GF-D8 (cell line): ENCODE data around the gene NOVA1.
"Not testable (repeated sequence)": the region's sequence is repeated elsewhere in the genome, so short reads cannot be mapped to it uniquely, and the experiment has no call there.

Source experiments
- DNase-seq: peaks from one replicate; lab custom pipeline; 2025; lab: John Stamatoyannopoulos, UW

Gene NOVA1, protein sequence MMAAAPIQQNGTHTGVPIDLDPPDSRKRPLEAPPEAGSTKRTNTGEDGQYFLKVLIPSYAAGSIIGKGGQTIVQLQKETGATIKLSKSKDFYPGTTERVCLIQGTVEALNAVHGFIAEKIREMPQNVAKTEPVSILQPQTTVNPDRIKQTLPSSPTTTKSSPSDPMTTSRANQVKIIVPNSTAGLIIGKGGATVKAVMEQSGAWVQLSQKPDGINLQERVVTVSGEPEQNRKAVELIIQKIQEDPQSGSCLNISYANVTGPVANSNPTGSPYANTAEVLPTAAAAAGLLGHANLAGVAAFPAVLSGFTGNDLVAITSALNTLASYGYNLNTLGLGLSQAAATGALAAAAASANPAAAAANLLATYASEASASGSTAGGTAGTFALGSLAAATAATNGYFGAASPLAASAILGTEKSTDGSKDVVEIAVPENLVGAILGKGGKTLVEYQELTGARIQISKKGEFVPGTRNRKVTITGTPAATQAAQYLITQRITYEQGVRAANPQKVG

DNA sequence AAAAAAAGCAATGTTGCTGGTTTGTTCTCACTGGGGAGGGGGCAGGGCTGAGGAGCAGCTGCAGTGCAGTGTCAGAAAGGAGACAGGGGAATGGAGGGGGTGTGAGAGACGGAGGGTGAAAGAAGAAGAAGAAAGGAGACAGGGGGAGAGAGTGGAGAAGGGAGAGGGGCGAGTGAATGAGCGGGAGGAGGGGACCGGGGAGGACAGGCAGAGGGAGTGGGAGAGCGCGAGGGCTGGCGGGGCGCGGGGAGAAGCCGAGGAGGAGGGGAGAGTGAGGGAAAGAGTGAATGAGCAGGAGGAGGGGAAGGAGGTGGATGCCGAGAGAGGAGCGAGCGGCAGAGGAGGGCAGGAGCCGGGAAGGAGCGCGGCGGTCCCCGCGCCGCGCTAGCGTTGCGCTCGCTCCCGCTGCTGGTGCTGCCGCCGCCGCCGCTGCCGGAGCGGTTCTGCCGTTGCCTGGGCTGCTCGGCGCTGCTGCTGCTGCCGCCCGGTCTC, at the start of gene NOVA1:
NOVA1 (minus strand) TSS at position 445 of the 492 bp plus-strand sequence. CDS start 597 bp downstream, outside the sequence.
- no peak for DNase-seq

DNA sequence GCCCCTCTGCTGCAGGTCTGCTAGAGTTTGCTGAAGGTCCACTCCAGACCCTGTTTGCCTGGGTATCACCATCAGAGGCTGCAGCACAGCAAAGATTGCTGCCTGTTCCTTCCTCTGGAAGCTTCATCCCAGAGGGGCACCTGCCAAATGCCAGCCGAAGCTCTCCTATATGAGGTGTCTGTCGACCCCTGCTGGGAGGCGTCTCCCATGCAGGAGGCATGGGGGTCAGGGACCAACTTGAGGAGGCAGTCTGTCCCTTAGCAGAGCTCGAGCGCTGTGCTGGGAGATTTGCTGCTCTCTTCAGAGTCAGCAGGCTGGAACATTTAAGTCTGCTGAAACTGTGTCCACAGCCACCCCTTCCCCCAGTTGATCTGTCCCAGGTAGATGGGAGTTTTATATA, 47.2 kb upstream of the NOVA1 start:
- DNase-seq, result not testable (repeated sequence)

DNA sequence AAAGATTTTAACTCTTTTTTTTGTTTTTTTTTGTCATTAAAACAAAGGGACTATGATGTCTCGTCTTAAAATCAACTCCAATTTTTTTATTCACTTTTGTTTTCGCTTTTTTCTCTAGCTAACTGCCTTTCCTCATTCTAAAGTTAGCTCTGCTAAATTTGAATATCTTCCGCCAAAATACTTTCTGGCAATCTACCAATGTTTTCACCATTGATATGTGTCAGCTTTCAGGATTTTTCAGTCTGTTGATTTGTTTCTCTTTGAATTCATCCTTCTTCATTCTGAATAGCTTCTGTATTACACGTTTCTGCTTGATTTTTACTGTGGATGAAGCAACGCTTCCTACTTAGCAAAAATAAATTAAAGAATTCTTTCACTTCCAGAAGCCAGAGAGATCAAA, 38.7 kb upstream of the NOVA1 start:
- DNase-seq, result no peak

DNA sequence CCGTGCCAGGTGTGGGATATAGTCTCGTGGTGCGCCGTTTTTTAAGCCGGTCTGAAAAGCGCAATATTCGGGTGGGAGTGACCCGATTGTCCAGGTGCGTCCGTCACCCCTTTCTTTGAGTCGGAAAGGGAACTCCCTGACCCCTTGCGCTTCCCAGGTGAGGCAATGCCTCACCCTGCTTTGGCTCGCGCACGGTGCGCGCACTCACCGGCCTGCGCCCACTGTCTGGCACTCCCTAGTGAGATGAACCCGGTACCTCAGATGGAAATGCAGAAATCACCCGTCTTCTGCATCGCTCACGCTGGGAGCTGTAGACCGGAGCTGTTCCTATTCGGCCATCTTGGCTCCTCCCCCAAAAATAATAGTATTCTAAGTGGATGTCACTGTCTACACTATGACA, 37.1 kb upstream of the NOVA1 start:
- DNase-seq, result not testable (repeated sequence)

DNA sequence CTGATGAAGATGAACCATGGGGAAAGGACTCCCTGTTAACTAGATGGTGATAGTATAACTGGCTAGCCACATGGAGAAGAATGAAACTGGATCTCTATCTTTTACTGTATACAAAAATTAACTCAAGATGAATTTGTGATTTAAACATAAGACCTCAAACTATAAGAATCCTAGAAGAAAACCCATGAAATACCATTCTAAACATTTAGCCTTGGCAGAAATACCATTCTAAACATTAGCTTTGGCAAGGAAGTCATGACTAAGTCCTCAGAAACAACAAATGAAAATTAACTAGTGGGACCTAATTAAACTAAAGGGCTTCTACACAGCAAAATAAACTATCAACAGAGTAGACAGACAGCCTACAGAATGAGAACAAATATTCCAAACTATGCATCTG, 28.4 kb upstream of the NOVA1 start:
- no peak for DNase-seq

DNA sequence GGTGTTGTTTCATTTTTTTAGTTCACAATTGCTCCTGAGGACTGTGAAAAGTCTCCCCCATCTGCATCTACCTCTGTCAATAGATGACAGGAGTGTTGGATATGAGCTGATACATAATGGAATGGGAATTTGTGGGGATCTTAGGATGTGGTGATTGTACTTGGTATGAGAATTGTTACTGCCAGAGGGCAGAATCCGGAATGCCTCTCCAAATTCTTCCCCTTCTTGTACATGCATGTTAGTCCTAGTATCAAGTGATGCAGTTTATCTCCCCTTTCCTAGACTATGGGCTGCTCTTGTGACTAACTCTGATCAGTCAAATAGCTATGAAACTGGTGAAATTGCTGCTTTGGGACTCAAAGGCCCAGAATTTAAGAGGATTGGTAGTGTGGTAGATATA, 24.8 kb upstream of the NOVA1 start:
- DNase-seq, result no peak

DNA sequence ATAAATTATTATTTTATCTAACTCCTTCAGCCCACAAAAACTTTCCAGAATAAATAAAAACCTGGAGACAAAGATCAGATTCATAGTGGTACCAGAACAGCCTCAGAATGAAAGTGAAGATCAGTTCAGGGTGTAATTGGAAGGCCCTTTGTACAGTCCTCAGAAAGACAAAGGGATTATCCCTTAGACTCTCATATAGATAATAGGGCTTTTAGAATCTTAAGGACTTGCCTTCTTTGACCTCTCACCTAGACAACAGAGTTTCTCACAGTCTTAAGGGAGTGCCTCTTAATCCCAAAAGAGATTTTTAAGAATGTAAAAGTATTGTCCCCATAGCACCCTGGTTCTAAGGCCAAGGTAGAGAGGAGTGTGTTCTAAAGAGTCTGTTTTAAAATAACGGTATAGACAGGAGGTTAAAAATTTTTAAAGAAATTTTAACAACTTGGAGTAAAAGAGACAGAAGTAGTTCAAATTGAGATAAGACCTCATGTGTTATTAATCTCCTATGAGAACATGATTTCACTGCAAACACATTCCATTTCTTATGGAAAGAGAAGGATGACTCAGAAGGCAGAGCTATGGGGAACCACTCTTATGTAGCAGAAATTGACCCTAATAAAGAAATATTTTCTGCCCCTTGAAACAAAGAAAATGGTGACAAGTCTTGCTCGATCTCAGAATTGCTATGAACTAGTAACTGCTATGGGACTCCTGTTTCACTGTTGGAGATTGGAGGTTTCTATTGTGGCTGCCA, 24.2 kb upstream of the NOVA1 start:
- DNase-seq, result no peak

DNA sequence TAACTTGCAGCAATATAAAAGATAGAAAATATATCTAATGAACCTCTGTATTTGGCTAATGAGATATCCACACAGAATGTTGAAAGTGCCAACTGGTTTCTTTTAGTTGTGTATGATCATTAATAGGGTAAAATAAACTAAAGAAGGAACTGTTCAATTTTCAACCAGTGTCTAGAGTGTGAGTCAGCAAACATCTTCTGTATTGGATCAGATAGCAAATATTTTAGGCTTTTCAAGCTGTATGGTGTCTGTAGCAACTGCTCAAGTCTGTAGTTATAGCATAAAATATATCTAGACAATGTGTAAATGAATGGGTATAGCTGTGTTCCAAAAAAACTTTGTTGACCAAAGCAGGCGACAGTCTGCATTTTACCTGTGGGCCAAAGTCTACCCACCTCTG, 23.5 kb upstream of the NOVA1 start:
- no peak for DNase-seq

DNA sequence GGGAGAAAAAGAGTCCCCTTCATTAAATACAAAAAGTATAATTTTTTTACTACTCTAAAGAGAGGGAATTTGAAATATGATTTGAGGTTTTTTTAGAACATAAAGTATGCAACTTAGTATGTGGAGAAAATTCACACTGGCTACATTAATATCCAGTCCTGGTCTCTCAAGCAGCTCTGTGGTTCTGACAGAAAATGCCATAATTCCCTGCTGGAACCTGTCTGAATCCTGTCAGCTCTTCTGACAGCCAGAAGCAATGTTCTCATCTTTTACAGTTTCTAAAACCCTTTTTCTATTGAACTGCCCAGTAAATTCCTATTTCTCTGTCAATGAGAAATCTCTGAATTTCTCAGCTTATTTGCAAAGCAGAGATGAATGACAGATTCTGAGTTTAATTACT, 13.4 kb upstream of the NOVA1 start:
- no peak for DNase-seq

DNA sequence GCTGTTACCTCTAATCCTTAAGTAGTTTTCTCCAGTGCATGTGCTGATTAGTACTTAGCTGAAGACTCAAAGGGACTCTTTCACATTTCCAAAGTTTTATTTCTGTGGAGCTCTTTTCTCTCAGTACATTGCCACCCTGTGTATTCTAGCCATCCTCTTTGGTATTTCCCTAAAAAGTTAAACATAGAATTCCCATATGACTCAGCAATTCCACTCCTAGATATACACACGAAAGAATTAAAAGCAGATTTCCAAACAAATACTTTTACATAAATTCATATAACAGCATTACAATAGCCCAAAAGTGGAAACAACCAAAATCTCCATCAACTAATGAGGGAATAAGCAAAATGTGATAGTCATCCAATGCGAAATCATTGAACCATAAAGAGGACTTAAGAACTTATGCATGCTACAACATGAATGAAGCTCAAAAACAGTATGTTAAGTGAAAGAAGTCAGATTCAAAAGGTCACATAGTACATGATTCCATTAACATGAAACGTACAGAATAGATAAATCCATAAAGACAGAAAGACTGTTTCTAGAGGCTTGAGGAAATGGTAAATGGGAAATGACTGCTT, 9.0 kb upstream of the NOVA1 start:
- DNase-seq, result no peak

DNA sequence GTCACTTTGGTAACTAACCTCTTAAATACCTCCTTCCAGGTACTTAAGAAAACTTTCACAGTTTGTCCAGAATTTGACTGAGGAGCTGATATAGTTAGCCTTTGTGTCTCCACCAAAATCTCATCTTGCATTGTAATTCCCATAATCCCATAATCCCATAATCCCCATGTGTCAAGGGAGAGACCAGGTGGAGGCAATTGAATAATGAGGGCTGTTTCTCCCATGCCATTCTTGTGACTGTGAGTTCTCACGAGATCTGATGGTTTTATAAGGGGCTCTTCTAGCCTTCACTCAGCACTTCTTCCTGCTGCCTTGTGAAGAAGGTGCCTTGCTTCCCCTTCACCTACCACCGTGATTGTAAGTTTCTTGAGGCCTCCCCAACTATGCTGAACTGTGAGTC, 7.8 kb upstream of the NOVA1 start:
- DNase-seq, result no peak

DNA sequence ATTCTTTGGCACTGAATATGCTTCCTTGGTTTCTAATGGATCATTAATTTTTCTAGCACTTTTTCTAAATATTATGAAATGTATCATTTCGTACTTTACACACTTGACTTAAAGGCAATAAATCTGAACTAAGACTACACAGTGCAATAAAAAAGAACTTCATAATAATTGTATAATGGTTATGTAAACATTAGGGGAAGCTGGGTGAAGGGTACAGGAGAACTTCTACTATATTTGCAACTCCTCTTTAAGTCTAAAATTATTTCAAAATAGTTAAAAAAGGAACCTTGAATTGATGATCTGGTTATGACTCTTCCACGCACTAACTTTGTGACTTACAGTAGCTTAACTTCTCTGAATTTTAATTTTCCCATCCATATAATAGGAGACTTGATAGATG, 5.1 kb upstream of the NOVA1 start:
- DNase-seq, result no peak

DNA sequence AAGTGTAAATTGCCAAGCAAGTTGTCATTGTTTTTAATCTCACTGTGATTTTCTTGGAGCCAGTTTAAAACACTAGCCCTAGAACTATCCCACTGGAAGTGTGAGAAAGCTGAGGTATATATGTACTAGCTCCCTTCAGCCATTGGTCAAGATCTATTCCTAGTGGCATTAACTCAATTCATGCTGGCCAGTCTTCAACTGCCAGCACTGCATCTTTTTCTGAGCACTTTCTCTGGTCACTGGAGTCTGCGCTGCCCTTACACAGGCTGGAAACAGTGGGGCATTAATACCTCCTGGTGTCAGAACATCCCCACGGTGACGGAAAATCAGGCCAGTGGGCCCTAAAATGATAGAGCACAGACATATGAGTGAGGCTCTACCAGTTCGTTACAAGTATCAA, 4.0 kb upstream of the NOVA1 start:
- DNase-seq, result no peak

DNA sequence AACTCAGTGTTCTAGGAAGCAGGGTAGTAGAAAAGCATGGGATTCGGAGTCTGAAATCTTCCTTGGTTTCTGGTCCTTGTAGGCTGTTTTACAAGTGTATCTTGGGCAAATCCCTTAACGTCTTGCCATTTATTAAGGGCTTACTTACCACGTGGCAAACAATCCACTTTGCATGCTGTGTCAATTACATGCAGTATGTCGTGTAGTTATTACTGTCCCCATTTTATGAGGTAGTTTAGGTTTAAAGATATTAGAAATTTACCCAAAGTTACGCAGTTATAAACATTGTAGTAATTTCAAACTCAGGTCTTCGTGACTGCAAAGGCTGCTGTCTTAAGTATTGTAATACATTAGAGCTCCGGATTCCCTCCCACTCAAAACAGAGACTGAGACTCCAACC, 1.5 kb upstream of the NOVA1 start:
- DNase-seq, result no peak

DNA sequence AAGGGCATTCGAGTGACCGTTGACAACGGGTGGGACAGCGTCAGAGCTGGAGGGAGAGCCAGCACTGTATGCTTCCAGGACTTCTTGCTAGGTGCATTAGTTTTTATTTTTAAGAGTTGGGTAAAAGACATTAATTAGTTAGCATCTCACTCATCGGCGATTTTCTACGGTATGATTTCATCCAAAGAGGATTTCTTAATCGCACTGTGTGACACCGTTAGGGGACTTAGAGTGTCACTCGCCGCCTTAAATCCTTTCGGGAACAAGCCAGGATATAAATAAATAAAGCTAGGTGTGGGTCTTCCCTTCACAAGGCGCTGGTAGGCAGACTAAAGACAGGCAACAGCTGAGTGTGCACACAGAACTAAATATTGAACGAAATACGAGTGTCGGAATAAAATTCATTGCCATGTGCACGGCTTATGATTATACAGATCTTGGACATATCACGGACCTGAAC, 869 bp upstream of the NOVA1 start:
- DNase-seq, result no peak

DNA sequence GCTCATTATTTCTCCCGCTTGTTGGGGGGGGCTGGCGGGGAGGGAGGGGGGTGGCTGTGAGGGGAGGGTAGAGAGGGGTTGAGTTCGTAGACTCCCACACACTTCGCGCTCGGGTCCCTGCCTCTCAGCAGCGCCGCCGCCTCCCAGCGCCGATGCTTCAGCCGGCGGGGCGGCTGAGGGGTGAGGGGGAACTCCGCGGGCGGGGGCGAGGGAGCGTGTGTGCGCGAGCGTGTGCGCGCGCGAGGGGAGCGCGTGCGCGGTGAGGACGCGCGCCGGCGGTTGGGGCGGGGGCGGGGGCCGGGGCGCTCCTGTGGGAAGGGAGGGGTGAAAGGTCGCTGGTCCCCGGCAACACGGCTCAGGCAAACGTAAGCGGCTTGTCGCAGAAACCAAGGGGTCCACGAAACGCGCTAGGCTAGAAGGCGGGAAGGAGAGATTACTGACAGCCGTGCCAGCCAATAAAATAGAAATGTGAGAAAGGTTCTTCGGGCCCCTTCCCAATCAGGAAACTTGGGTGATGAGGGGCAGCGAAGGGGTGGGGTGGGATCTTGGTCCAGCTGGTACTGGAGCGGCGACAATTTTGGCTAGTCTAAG, 343 bp upstream of the NOVA1 start:
- DNase-seq, result no peak

DNA sequence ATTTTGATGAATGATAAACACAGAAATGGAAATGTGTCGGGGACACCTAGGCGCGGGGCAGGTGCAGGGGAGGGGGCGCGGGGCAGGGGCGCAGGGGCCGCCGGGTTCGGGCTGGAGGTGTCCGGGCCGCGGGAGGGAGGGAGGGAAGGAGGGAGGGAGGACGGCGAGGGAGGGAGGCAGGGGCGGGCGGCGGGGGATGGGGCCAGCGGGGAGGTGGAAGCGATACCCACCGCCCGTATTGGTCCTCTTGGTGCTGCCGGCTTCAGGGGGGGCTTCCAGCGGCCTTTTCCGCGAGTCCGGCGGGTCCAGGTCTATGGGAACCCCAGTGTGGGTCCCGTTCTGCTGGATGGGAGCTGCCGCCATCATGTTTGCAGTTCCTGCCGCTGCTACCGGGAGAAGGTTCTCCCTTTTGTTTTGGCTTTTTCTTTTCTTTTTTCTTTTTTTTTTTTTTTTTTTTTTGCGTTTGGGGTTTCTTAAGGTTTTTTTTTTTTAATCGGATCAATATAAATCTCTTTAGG, 703 bp downstream of the NOVA1 start:
- no peak for DNase-seq

DNA sequence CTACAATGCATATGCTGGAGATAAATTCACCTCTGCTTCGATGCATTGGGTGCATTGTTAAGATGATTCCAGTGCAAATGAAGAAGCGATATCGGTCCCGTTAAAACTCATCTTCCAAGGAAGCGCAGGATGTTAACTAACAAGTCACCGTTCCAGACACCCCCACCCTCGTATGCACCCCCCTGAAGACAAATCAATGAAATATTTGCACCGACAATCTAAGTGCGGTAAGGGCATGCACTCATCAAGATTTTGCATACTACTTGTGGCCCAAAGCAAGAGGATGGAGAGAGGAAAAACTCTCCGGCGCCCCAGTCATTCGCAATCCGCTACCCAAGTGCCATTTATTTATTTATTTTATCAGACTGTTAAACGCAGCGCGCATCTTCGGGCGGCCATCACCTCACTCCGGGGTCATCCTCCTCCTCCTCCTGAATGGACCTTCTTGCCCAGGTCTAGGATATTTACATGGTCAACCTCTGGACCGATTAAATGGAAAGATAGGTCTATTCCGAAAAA, 1.2 kb downstream of the NOVA1 start:
- DNase-seq, result no peak

DNA sequence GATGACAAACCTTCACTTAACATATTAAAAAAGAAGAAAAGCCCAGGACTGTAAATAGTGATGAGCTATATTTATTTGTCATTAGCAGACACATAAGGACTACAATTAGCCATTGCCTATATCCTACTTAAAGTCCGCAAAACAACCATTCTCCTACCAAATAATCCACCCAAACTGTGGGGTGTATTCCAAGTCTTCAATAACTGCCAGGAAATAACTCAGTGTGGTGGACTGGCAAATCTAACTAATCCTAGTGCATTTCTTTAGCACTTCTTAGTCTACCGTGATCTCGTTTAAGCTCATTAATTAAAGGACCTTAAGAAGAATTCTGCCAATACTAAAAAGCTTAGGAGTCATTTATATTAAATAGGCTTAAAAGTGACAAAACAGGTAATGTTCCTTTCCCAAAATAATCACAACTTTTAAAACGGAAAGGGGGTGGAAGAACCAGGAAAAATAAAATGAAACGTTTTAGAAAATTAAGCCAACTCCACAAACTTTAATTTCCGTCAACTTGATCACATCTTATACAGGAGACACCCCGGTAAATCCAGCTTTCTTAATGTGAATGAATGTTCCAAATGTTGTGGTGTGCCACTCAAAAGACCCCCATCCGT, 1.8 kb downstream of the NOVA1 start:
- no peak for DNase-seq

DNA sequence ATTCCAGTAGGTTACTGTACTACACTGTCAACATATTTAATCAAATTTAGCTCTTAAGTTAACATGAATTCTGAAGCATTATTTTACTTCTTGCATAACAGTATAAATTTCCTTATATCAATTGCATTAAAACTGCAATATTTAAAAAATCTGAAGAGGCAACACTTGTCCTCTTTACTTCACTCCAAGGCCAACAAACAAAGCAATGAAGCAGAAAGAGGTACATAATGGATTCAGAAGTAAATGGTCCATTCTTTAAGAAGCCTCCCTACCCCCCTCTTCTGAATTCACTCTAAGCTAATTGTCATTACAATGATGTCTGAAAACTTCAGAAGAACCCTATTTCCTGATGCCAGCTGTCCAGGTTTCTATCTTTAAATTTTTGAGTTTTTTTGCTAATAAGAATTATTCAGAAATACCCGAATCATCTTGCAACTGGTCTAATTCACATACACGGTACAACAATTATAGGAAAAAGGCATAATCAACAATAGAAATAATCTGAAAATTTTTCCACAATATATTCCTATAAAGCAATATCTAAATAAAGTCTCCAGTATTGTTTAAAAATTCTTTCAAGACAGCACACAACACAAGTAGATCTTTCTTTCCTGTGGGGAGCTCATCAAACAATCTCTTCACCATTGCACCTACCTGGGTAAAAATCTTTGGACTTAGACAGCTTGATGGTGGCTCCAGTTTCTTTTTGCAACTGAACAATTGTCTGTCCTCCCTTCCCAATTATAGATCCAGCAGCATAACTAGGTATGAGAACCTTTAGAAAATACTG, 2.9 kb downstream of the NOVA1 start:
- no peak for DNase-seq

DNA sequence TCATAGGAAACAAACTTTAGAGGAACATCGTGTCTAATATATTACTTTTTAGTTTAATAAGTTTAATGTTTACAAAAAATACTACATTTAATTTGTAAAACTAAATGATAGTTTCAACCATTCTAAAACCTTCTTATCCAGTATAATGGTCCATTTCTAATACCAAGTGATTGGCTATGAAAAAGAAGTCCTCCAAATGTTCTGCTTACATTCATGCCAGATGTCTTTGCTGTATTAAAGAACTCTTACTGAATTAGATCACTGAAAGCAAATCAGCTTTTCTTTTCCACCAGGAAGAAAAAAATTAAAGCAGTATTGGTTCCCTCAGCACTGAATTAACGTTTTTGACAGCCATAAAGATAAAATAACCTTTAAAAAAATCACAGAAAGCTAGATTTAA, 3.7 kb downstream of the NOVA1 start:
- no peak for DNase-seq
